ENCODE data around the gene RBM4.

Gene RBM4

DNA sequence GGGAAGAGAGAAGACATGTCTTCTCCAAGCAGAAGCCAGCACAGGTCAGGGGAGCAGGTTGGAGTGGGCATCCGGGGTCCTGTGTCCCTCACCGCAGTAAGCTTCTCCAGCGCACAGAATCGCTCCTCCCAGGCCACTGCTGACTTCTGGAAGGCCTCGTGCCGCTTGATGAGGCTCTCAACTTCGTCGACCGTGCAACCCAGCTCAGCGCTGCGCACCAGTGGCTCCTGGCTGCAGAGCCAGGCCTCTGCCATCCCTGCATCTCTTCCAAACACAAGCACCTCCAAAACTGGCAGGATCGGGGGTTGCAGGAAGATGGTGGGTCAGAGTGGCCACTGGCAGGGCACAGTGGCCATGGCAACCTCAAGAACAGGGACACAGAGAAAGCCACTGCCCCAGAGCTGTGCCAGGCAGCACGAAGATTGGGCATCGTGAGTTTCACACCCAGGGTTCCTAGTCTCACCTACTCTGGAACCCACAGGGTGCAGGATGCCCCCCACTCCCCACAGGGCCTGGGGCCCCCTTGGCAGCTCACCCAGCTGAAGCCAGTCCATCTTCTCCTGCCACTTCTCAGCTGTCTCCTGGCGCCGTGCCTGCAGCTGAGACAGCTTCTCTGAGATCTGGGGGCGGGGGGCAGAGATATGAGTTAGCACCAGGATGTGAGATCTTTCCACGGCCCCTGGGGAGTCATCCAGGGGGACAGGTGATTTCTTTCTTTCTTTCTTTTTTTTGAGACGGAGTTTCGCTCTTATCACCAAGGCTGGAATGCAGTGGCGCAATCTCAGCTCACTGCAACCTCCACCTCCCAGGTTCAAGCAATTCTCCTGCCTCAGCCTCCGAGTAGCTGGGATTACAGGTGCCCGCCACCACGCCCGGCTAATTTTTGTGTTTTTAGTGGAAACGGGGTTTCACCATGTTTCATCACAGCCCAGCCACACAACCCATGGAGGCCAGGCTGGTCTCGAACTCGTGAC, 50.3 kb downstream of the RBM4 start:
- no peak for DNase-seq (ENCODE audit: low read depth in 2 of 2)

GRCh38 chr11:66689661-66690590, 51.4 kb downstream of the RBM4 start:
- DNase-seq (ENCODE audit: low read depth in 2 of 2): no peak

GRCh38 chr11:66691311-66691980, 52.9 kb downstream of the RBM4 start:
- no peak for DNase-seq (ENCODE audit: low read depth in 2 of 2)

- DNase-seq (ENCODE audit: low read depth in 2 of 2): no peak
These were observed 53.9 kb downstream of the RBM4 start for GRCh38 chr11:66692446-66692845.

DNA sequence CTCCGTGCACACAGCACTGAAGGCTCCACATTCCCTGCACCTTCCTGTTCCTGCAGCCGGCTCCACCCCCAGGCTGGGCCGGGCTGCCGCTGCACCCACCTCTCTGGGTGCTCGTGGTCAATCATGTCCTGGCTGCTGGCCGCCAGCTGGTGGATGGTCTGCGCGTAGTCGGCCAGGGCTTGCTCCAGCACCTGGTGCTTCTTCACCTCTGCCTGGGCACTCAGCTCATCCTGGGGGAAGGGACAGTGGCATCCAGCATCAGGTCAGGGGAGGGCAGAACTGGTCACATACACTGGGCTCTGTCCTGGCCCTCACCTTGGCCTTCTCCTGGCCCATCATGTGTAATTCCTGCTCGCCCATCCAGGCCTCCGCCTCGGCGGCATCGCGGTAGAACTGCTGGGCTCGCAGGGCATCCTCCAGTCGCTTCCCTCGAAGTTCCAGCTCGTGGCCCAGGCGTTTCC, 54.4 kb downstream of the RBM4 start:
- DNase-seq (ENCODE audit: low read depth in 2 of 2): no peak

GRCh38 chr11:66693356-66694055, 55.0 kb downstream of the RBM4 start:
- no peak for DNase-seq (ENCODE audit: low read depth in 2 of 2)

DNA sequence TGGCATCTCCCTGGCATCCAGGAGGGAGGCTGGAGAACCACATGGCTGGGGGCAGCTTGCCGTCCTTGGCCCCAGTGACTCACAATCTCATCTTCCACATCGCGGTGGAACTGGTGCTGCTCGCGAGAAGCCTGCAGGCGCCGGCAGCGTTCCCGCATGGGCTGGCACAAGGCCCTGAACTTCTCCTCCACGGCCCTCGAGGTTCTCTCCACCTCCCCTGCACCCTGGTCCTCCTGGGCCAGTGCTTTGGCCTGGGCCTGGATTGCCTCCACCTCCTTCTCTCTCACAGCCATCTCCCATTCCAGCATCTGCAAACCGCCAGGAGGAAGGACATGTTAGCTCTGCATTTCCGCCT, 55.5 kb downstream of the RBM4 start:
- DNase-seq (ENCODE audit: low read depth in 2 of 2): no peak

GRCh38 chr11:66694732-66695207, 56.3 kb downstream of the RBM4 start:
- peak; percentile 49 to 64 for DNase-seq (ENCODE audit: low read depth in 2 of 2)

Data from stimulated activated CD8-positive, alpha-beta memory T cell treated with anti-CD3 and anti-CD28 coated beads, Interleukin-15, amount 100 ng/mL, for 4 hours (primary cell).